HFF-Myc (cell line): ENCODE measurements around the gene ADNP.
"Not testable (repeated sequence)": the region's sequence is repeated elsewhere in the genome, so short reads cannot be mapped to it uniquely, and the experiment has no call there.

ENCODE experiments used
- DNase-seq: peaks from one replicate; pipeline ENCODE4 v3.0.0-alpha.2; 2011; ENCODE audit warnings: low read depth; ENCODE audit errors: extremely low read depth
- H3K4me3 ChIP-seq: replicated peaks from 2 replicates; pipeline ENCODE4 v1.5.1; 2011; ENCODE audit warnings: low read depth, mild to moderate bottlenecking, control low read depth, low read length
- CTCF ChIP-seq: IDR thresholded peaks from 2 replicates; pipeline ENCODE4 v1.5.1; 2012; ENCODE audit warnings: mild to moderate bottlenecking, low read depth, low read length, control low read depth; ENCODE audit errors: missing control alignments

The ADNP gene

GRCh38 chr20:50931306-50932015 lies at the start of gene ADNP:
Gene ADNP (minus strand): TSS chr20:50931437. CDS start chr20:50903996, 27,441 bp downstream.
- DNase-seq: peak; percentile 72
- TF ChIP-seq CTCF: peak; percentile 55
- peak within 1 kb of the TSS; percentile 79 for H3K4me3 ChIP-seq

- peak; percentile 87 for DNase-seq
- TF ChIP-seq CTCF: no peak
- H3K4me3 ChIP-seq: no peak overlapping the region
These were observed 48.9 kb upstream of the ADNP start for GRCh38 chr20:50980071-50980681.

DNA sequence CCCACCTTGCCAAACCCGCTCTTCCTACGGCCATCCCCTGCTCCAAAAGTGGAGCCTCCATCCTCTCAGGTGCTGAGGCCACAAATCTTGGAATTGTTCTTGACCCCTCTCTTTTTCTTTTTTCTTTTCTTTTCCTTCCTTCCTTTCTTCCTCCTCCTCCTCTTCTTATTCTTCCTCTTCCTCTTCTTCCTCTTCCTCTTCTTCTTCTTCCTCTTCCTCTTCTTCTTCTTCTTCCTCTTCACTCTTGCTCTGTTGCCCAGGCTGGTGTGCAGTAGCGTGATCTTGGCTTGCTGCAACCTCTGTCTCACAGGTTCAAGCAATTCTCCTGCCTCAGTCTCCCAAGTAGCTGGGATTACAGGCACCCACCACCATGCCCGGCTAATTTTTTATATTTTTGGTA lies 47.3 kb upstream of the ADNP start:
- H3K4me3 ChIP-seq, DNase-seq: not testable (repeated sequence)

DNA sequence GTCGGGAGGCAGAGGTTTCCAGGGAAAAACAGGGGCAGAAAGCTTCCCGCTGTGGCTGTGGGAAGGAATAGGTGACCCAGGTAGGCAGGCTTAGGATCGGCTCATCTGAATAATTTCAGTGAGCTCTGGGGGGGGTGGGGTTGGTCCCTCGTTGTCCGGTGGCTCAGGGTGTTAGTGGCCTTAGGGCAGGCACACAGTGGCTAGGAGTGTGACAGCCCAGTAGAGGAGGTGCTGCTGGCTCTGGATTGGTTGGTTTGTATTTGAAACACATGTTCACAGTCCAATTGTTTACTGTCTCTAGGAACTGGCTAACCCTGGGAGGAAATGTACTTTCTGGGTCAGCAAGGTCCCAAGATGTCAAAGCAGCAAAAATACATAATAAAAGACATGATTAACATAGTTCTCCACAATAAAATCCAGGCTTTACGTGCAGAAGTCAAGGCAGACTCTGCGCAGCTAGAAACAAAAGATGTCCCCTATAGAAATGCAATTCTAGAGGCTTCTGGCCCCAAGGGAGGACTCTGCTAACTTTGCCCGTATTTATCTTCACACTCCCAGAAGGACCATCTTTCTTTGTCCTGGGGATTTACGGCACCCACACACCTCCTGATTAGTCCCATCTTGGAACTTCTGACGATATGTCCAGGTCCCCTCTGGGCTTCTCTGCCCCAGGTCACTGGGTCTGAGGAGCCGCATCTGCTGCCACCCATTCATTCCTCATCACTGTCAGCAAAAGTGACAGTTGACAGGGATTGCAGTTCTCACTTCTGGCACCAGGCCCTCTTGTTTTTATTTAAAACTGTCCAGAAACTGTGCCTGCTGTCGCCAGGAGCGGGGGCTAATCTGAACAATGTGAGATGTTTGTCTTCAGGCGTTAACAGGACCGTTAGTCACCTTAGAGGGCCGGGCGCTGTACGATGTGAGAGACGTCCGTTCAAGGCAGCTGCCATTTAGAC lies 46.1 kb upstream of the ADNP start:
- no peak for DNase-seq

GRCh38 chr20:50975701-50976330 lies 44.6 kb upstream of the ADNP start:
- DNase-seq: no peak
- H3K4me3 ChIP-seq: no peak overlapping the region
- no peak for TF ChIP-seq CTCF

More for the DNA sequence above, 46.1 kb upstream of the ADNP start:
- no peak for TF ChIP-seq CTCF
- no peak overlapping the region for H3K4me3 ChIP-seq

- TF ChIP-seq CTCF: no peak
- no peak for DNase-seq
- no peak overlapping the region for H3K4me3 ChIP-seq
These were observed 38.7 kb upstream of the ADNP start for GRCh38 chr20:50969912-50970311.
